ENCODE data around the gene KRI1.

KRI1 gene

GRCh38 chr19:10517361-10517759 lies 48.5 kb downstream of the KRI1 start, which contains the start of gene S1PR5:
Gene S1PR5 (minus strand): TSS chr19:10517447. CDS start chr19:10515011, 2,436 bp downstream.
- DNase-seq: no peak

GRCh38 chr19:10516671-10517286 lies 49.0 kb downstream of the KRI1 start:
- no peak for DNase-seq

DNA sequence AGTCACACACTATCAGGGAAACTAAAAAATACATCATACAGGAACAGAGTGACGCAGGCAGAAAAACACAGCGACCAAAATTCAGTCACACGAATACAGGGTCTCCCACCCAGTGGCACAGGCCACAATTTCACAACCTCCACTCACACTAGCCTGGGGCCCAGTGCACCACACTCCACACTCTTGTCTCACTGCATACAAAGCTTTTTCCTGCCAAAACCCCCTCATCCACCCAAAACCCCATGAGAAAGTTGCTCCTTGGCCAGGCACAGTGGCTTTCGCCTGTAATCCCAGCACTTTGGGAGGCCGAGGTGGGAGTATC lies 49.8 kb downstream of the KRI1 start:
- no peak for DNase-seq

DNA sequence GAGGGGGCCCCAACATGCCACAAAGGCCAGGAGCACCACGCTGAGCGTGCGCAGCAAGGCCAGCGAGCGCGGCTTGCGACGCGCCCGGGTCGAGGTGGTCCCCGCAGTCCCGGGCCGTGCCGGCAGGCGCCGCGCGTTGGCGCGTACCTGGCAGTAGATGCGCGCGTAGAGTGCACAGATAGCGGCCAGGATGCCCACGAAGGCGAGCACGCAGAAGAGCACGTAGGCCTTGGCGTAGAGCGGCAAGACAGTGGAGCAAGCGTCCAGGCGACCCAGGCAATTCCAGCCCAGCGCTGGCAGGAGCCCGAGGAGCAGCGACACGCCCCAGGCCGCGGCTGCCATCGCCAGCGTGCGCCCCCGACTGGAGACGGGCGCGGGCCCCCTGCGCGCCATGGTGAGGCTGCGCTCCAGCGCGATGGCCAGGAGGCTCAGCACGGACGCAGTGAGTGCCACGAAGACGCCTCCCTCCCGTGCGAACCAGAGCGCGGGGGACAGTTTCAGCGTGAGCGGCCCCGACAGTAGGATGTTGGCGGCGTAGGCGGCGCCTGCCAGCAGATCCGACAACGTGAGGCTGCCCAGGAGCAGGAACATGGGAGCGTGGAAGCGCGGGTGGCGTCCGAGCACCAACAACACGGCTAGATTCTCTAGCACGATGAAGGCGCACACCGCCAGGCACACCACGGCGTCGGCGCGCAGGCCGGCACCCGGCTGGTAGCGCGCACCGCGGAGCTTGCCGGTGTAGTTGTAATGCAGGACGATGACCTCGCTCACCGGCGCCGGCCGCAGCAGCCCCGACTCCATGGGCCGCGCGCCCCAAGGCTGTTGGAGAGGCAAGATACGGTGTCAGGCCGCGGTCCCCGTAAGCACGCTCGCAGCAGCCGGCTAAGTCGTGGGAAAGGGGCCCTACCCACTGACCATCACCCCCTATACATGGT lies 51.3 kb downstream of the KRI1 start:
- DNase-seq: peak; percentile 62

GRCh38 chr19:10513223-10513622 lies 52.6 kb downstream of the KRI1 start:
- DNase-seq: no peak

DNA sequence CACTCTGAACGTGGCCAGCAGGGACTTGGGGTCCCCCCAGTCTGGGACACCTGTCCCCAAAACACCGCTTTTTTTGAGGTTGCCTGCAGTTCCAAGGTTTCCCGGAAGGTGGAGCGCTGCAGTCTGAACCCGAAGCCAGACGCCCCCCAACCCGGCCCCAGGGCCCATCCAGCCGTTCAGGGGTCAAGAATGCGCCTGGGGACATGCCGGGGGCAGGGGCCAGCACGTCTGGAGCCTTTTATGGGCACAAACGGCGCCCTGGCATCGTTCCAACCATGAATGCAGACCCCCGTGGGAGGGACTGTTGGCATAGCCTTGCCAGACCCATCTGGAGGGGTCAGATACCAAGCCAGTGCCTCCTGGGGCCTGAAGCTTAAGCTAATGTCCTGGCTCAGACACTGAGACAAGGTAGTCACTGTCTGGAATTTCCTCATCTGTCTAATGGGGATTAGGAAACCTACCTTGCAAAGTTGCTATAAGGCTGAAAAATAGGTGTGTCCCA lies 55.5 kb downstream of the KRI1 start:
- peak; percentile 85 for DNase-seq

DNA sequence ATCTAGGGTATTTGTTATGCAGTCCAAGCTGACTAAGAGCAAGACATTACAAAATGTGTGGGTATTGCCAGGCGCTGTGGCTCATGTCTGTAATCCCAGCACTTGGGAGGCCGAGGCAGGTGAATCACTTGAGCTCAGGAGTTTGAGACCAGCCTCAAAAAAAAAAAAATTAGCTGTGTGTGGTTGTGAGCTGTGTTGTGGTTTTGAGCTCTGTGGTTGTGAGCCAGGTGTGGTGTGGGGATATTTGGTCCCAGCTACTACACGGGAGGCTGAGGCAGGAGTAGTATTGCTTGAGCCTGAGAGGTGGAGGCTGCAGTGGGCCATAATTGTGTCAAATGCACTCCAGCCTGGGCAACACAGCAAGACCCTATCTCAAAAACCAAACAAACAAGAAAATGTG lies 57.1 kb downstream of the KRI1 start:
- DNase-seq: peak; percentile 61

- DNase-seq: no peak
These were observed 57.8 kb downstream of the KRI1 start for GRCh38 chr19:10508036-10508435.

GRCh38 chr19:10505583-10506229 lies 60.1 kb downstream of the KRI1 start:
- DNase-seq: peak; percentile 94

Data from stimulated activated CD8-positive, alpha-beta memory T cell treated with anti-CD3 and anti-CD28 coated beads, Interleukin-4, amount 100 ng/mL, for 48 hours (primary cell).